GM19035 (cell line): Measurements from ENCODE around the gene BRD4.

Experiments
- ATAC-seq: cut with Tn5 transposase; IDR thresholded peaks from one replicate; pipeline ENCODE4 v1.9.1; 2021; ENCODE audit not compliant: unreplicated experiment

The BRD4 gene

GRCh38 chr19:15316498-15316897 is 15.8 kb downstream of the BRD4 start:
- ATAC-seq, result no peak

GRCh38 chr19:15315101-15315500 is 17.2 kb downstream of the BRD4 start:
- no peak for ATAC-seq

GRCh38 chr19:15313649-15314279 is 18.6 kb downstream of the BRD4 start:
- no peak for ATAC-seq

GRCh38 chr19:15307169-15307568 is 25.2 kb downstream of the BRD4 start:
- ATAC-seq, result no peak

GRCh38 chr19:15305582-15306334 is 26.6 kb downstream of the BRD4 start:
- ATAC-seq, result no peak

- ATAC-seq, result no peak
These were observed 28.1 kb downstream of the BRD4 start for GRCh38 chr19:15304140-15304705.

- no peak for ATAC-seq
These were observed 29.1 kb downstream of the BRD4 start for GRCh38 chr19:15303105-15303780.

GRCh38 chr19:15300533-15301197 is 31.7 kb downstream of the BRD4 start:
- ATAC-seq, result no peak

- no peak for ATAC-seq
These were observed 32.5 kb downstream of the BRD4 start for GRCh38 chr19:15299568-15300409.

GRCh38 chr19:15298847-15299567 is 33.3 kb downstream of the BRD4 start:
- no peak for ATAC-seq

- no peak for ATAC-seq
These were observed 34.7 kb downstream of the BRD4 start for GRCh38 chr19:15297416-15298224.

- no peak for ATAC-seq
These were observed 35.4 kb downstream of the BRD4 start for GRCh38 chr19:15296841-15297415.

GRCh38 chr19:15296353-15296752 is 36.0 kb downstream of the BRD4 start:
- no peak for ATAC-seq

- no peak for ATAC-seq
These were observed 37.8 kb downstream of the BRD4 start for GRCh38 chr19:15294561-15294990.

GRCh38 chr19:15293781-15294491 is 38.4 kb downstream of the BRD4 start:
- no peak for ATAC-seq

- ATAC-seq, result no peak
These were observed 39.3 kb downstream of the BRD4 start for GRCh38 chr19:15292847-15293582.

GRCh38 chr19:15292140-15292539 is 40.2 kb downstream of the BRD4 start:
- ATAC-seq, result no peak
